ENCODE measurements around the gene COL20A1.

DNA sequence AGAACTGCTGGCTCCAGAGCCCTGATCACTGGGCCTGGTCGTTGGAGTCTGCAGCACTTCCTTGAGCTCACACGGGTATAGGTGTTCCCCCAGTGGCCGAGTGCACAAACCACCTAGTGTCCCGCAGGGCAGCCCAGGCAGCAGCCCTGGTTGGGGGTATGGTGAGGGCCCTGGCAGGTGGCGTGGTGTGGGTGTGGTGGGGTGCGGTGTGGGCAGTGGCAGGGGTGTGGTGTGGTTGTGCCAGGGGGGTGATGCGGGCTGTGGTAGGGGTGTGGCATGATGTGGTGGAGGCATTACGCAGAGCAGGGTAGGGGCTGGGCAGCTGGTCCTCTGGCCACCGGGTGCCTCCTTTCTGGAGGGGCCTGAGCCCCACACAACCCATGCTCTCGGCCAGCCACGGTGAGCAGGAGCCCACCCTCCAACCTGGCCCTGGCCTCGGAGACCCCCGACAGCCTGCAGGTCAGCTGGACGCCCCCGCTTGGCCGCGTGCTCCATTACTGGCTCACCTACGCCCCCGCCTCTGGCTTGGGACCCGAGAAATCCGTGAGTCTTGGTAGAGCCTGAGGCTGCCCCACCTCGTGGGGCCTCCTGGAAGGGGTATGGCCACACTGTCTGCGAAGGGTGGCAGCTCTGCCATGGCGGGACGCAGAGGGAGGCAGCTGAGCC is 20.5 kb downstream of the COL20A1 start:
- TF ChIP-seq, protein P1, sequence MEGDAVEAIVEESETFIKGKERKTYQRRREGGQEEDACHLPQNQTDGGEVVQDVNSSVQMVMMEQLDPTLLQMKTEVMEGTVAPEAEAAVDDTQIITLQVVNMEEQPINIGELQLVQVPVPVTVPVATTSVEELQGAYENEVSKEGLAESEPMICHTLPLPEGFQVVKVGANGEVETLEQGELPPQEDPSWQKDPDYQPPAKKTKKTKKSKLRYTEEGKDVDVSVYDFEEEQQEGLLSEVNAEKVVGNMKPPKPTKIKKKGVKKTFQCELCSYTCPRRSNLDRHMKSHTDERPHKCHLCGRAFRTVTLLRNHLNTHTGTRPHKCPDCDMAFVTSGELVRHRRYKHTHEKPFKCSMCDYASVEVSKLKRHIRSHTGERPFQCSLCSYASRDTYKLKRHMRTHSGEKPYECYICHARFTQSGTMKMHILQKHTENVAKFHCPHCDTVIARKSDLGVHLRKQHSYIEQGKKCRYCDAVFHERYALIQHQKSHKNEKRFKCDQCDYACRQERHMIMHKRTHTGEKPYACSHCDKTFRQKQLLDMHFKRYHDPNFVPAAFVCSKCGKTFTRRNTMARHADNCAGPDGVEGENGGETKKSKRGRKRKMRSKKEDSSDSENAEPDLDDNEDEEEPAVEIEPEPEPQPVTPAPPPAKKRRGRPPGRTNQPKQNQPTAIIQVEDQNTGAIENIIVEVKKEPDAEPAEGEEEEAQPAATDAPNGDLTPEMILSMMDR (IDR thresholded peaks at IDR 0.05), result no peak
- TF ChIP-seq POLR2A (IDR thresholded peaks at IDR 0.05), result no peak
